ENCODE results near the gene CISH.
A peak's percentile ranks its signal among the peaks of the same experiment; 100 is the strongest.

The CISH gene

DNA sequence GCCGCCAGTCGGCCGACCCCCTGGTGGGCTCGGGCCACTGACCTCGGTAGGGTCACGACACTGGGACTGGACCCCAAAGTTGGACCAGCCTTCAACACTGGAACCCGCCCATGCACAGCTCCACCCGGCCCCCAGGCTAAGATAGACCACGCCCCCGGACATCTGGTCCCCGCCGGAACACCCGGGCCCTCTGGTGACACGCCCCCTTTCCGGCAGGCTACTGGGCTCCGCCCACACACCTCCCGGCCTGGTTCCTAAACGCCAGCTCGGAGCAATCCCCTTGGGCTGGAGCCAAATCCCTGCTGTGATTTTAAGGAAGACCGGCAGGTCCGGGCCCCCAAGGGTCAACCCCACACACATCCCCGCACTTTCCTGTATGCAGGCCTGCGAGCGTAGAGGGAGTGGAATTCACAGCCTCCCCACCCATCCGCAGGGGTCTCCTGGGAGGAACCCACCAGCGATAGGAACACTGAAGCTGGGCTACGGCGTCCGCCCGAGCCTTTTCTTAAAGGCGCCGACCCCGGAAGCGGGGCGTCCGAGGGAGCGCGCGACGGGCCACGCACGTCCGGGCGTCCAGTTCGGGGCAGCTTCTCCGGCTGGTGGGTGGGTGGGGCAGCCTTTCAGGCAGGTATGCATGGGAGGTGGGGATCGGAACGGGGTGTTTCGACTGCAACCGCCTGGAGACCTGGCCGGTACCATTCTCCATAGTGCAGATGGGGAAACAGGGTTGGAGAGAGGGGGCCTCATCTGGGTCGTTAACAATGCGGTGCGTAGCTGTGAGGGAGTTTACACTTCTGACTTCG lies 42.4 kb downstream of the CISH start, which contains the start of gene HEMK1:
HEMK1 (plus strand) TSS at position 576 of the 803 bp plus-strand sequence. CDS start 1,583 bp downstream, outside the sequence.
- H3K79me2 ChIP-seq (ENCODE audit: insufficient read depth, low read depth), result no peaks in the 10 kb centered on the region
- peak within 1 kb of the TSS; percentile 81 for H2AFZ ChIP-seq (ENCODE audit: low read depth)
- H3K9ac ChIP-seq, result peak within 1 kb of the TSS; percentile 25; the same call in 1 of the 2 replicates
- no peaks in the 10 kb centered on the region for H4K20me1 ChIP-seq (ENCODE audit: insufficient read depth)
- no peaks in the 10 kb centered on the region for H3K36me3 ChIP-seq (ENCODE audit: insufficient read depth)
- H3K4me1 ChIP-seq (ENCODE audit: low read depth, poor library complexity, severe bottlenecking), result peaks cover 31% of the 10 kb centered on the region
- peak within 1 kb of the TSS; percentile 60 for H3K4me2 ChIP-seq
- no peaks in the 10 kb centered on the region for H3K27me3 ChIP-seq (ENCODE audit: insufficient read depth, low read depth)
- H3K27ac ChIP-seq, result no peak within 1 kb of the TSS
- H3K4me3 ChIP-seq (IDR thresholded peaks at IDR 0.05; ENCODE audit: insufficient read depth, low read depth, low read length), result peak within 1 kb of the TSS; percentile 53
- TF ChIP-seq CTCF (conservative IDR thresholded peaks at IDR 0.05; ENCODE audit: low read depth, low read length), result no peak

DNA sequence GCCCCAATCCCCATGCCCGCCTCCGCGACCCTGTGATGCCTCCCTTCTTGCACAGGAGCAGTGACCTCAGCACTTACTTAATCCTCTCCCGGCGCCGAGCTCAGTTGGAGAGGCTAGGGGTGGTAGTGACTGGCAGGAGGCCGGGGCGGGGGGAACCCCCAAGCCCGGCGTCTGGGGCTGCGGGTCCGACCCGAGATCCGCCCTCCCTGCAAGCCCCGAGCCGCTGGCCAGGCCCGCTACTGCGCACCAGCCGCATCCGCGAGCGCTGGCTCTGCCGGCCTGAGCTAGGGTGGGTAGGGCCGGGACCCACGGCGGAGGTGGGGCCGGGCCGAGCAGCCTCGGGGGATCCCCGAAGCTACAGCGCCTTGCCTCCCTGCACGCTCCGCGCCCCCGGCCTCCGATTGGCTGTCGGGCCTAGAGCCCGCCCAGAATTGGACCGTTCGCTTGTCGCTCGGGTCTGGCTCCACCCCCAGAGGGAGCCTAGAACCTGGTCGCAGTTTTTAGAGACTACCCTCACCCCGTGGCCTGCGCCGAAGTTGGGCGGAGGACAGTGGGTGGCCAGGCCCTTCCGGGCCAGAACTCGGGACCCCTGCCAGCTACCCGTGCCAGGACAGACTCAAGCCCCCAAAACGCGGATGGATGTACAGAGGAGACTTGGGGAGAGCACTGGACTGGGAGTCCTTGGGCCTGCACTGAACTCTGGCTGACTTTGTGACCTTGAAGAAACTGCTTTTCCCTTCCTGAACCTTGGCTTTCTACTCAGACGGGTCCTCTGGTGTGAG lies 44.0 kb downstream of the CISH start, which contains the start of gene C3orf18:
C3orf18 (minus strand) TSS at position 362 of the 782 bp plus-strand sequence. CDS start 2,048 bp downstream, outside the sequence.
- H3K27me3 ChIP-seq (ENCODE audit: insufficient read depth, low read depth), result no peaks in the 10 kb centered on the region
- H3K4me1 ChIP-seq (ENCODE audit: low read depth, poor library complexity, severe bottlenecking), result peaks cover 20% of the 10 kb centered on the region
- no peaks in the 10 kb centered on the region for H4K20me1 ChIP-seq (ENCODE audit: insufficient read depth)
- no peak within 1 kb of the TSS for H3K27ac ChIP-seq
- H3K4me2 ChIP-seq, result peak within 1 kb of the TSS; percentile 60
- no peak within 1 kb of the TSS for H3K9ac ChIP-seq
- H2AFZ ChIP-seq (ENCODE audit: low read depth), result peak within 1 kb of the TSS; percentile 81
- H3K4me3 ChIP-seq (IDR thresholded peaks at IDR 0.05; ENCODE audit: insufficient read depth, low read depth, low read length), result peak within 1 kb of the TSS; percentile 70
- H3K79me2 ChIP-seq (ENCODE audit: insufficient read depth, low read depth), result no peaks in the 10 kb centered on the region
- H3K36me3 ChIP-seq (ENCODE audit: insufficient read depth), result no peaks in the 10 kb centered on the region
- no peak for TF ChIP-seq CTCF (conservative IDR thresholded peaks at IDR 0.05; ENCODE audit: low read depth, low read length)

DNA sequence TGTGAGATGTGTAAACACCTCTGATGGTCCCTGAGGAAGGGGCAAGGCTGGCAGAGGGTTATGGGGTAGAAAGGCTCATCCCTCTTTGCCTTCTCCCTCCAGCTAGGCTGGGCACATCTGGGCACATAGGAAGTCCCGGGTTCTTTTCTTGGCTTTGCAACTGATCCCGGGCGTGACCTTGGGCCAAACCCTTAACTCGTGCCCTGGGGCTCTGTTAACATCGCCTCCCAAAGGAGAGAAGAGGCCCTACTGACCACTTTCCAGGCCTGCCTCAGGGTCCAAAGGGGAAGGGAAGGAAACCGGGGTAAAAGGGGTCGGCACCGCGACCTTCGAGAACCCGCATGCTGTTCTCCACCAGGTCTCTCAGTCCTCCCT lies 44.6 kb downstream of the CISH start:
- no peaks in the 10 kb centered on the region for H4K20me1 ChIP-seq (ENCODE audit: insufficient read depth)
- TF ChIP-seq CTCF (conservative IDR thresholded peaks at IDR 0.05; ENCODE audit: low read depth, low read length), result no peak
- H3K27ac ChIP-seq, result no peak overlapping the region
- no peaks in the 10 kb centered on the region for H3K36me3 ChIP-seq (ENCODE audit: insufficient read depth)
- H3K27me3 ChIP-seq (ENCODE audit: insufficient read depth, low read depth), result no peaks in the 10 kb centered on the region
- peak overlapping the region; percentile 45; the same call in 1 of the 2 replicates for H3K4me2 ChIP-seq
- H3K4me1 ChIP-seq (ENCODE audit: low read depth, poor library complexity, severe bottlenecking), result peaks cover 16% of the 10 kb centered on the region
- H3K4me3 ChIP-seq (IDR thresholded peaks at IDR 0.05; ENCODE audit: insufficient read depth, low read depth, low read length), result peak overlapping the region; percentile 70
- H3K9ac ChIP-seq, result no peak overlapping the region
- no peaks in the 10 kb centered on the region for H3K79me2 ChIP-seq (ENCODE audit: insufficient read depth, low read depth)
- peak overlapping the region; percentile 76; the same call in 1 of the 2 replicates for H2AFZ ChIP-seq (ENCODE audit: low read depth)

DNA sequence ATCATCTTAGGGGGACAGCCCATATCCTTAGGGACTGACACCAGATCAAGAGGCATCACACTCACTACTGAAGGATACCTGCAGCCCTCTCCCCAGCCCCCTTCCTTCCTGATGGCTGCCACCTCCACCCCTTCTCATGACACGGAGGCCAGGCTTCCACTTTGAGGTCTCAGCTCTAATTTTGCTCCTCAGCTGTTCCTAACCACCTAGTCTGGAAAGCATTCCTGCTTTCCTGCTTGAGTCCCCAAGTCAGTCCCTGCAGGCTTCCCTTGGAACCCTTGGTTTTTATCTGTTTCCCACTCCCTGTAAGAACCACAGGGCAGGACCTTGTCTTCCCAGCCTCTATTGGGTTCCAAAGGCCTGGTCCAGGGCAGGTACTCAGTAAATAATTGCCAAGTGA lies 47.3 kb downstream of the CISH start:
- H3K36me3 ChIP-seq (ENCODE audit: insufficient read depth), result no peaks in the 10 kb centered on the region
- H3K4me1 ChIP-seq (ENCODE audit: low read depth, poor library complexity, severe bottlenecking), result peaks cover 11% of the 10 kb centered on the region
- H3K9ac ChIP-seq, result no peak overlapping the region
- no peak overlapping the region for H3K4me3 ChIP-seq (IDR thresholded peaks at IDR 0.05; ENCODE audit: insufficient read depth, low read depth, low read length)
- H3K4me2 ChIP-seq, result no peak overlapping the region
- TF ChIP-seq CTCF (conservative IDR thresholded peaks at IDR 0.05; ENCODE audit: low read depth, low read length), result no peak
- no peak overlapping the region for H2AFZ ChIP-seq (ENCODE audit: low read depth)
- H4K20me1 ChIP-seq (ENCODE audit: insufficient read depth), result no peaks in the 10 kb centered on the region
- H3K27me3 ChIP-seq (ENCODE audit: insufficient read depth, low read depth), result no peaks in the 10 kb centered on the region
- H3K79me2 ChIP-seq (ENCODE audit: insufficient read depth, low read depth), result no peaks in the 10 kb centered on the region
- no peak overlapping the region for H3K27ac ChIP-seq
